Measurements from ENCODE around the gene VPS45.

DNA sequence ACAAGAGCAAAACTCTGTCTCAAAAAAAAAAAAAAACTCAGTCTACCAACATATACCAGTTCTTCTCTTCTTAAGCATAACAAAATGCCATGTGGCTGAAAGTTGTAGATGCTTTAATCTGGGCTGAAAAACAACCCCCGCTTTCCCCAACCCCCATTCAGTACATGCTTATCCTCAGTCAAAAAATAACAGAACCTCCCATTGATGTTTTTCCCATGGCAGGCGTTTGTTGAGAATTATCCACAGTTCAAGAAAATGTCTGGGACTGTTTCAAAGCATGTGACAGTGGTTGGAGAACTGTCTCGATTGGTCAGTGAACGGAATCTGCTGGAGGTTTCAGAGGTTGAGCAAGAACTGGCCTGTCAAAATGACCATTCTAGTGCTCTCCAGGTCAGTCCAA is 14.9 kb downstream of the VPS45 start:
- TF ChIP-seq HIVEP1 (CRISPR knock-in tag; IDR thresholded peaks at IDR 0.05) = no peak
- TF ChIP-seq, protein P1, sequence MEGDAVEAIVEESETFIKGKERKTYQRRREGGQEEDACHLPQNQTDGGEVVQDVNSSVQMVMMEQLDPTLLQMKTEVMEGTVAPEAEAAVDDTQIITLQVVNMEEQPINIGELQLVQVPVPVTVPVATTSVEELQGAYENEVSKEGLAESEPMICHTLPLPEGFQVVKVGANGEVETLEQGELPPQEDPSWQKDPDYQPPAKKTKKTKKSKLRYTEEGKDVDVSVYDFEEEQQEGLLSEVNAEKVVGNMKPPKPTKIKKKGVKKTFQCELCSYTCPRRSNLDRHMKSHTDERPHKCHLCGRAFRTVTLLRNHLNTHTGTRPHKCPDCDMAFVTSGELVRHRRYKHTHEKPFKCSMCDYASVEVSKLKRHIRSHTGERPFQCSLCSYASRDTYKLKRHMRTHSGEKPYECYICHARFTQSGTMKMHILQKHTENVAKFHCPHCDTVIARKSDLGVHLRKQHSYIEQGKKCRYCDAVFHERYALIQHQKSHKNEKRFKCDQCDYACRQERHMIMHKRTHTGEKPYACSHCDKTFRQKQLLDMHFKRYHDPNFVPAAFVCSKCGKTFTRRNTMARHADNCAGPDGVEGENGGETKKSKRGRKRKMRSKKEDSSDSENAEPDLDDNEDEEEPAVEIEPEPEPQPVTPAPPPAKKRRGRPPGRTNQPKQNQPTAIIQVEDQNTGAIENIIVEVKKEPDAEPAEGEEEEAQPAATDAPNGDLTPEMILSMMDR (CRISPR knock-in tag; IDR thresholded peaks at IDR 0.05) = no peak
- no peak for TF ChIP-seq JUN (CRISPR knock-in tag; IDR thresholded peaks at IDR 0.05)
- no peak for TF ChIP-seq RFX1 (IDR thresholded peaks at IDR 0.05)
- no peak for TF ChIP-seq DPF2 (CRISPR knock-in tag; IDR thresholded peaks at IDR 0.05; ENCODE audit: borderline replicate concordance, low read depth)
- TF ChIP-seq, protein P2, sequence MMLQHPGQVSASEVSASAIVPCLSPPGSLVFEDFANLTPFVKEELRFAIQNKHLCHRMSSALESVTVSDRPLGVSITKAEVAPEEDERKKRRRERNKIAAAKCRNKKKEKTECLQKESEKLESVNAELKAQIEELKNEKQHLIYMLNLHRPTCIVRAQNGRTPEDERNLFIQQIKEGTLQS (CRISPR knock-in tag; IDR thresholded peaks at IDR 0.05) = no peak
- TF ChIP-seq ZNF720 (CRISPR knock-in tag; IDR thresholded peaks at IDR 0.05) = no peak
- no peak for TF ChIP-seq SMAD1 (CRISPR knock-in tag; IDR thresholded peaks at IDR 0.05; ENCODE audit: borderline replicate concordance, low read depth)

Measured in HepG2 (cell line).